Fibroblast of skin of back (primary cell): ENCODE data around the gene SCYL1.

Experiments
- DNase-seq: peaks from one replicate; pipeline ENCODE4 v3.0.0-alpha.2; 2013

Gene SCYL1

GRCh38 chr11:65493367-65494176, 31.3 kb upstream of the SCYL1 start:
- DNase-seq = peak; percentile 98

GRCh38 chr11:65496304-65497140, 28.4 kb upstream of the SCYL1 start:
- peak; percentile 72 for DNase-seq

- peak; percentile 98 for DNase-seq
Observed at GRCh38 chr11:65497141-65498041, 27.5 kb upstream of the SCYL1 start.

- DNase-seq = peak; percentile 67
Observed at GRCh38 chr11:65498042-65498726, 26.7 kb upstream of the SCYL1 start.

GRCh38 chr11:65498727-65498976, 26.2 kb upstream of the SCYL1 start:
- DNase-seq = no peak

- DNase-seq = peak; percentile 95
Observed at GRCh38 chr11:65498977-65499712, 25.7 kb upstream of the SCYL1 start, which contains the start of gene MALAT1. TSS of gene MALAT1 (plus strand) at chr11:65499045.

GRCh38 chr11:65499713-65500386, 25.0 kb upstream of the SCYL1 start:
- DNase-seq = no peak

GRCh38 chr11:65500387-65501185, 24.3 kb upstream of the SCYL1 start:
- peak; percentile 55 for DNase-seq

GRCh38 chr11:65501186-65501471, 23.8 kb upstream of the SCYL1 start:
- no peak for DNase-seq

DNA sequence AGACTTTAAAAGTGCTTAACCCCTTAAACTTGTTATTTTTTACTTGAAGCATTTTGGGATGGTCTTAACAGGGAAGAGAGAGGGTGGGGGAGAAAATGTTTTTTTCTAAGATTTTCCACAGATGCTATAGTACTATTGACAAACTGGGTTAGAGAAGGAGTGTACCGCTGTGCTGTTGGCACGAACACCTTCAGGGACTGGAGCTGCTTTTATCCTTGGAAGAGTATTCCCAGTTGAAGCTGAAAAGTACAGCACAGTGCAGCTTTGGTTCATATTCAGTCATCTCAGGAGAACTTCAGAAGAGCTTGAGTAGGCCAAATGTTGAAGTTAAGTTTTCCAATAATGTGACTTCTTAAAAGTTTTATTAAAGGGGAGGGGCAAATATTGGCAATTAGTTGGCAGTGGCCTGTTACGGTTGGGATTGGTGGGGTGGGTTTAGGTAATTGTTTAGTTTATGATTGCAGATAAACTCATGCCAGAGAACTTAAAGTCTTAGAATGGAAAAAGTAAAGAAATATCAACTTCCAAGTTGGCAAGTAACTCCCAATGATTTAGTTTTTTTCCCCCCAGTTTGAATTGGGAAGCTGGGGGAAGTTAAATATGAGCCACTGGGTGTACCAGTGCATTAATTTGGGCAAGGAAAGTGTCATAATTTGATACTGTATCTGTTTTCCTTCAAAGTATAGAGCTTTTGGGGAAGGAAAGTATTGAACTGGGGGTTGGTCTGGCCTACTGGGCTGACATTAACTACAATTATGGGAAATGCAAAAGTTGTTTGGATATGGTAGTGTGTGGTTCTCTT, 23.2 kb upstream of the SCYL1 start:
- peak; percentile 45 for DNase-seq

DNA sequence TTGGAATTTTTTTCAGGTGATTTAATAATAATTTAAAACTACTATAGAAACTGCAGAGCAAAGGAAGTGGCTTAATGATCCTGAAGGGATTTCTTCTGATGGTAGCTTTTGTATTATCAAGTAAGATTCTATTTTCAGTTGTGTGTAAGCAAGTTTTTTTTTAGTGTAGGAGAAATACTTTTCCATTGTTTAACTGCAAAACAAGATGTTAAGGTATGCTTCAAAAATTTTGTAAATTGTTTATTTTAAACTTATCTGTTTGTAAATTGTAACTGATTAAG, 22.7 kb upstream of the SCYL1 start:
- no peak for DNase-seq

- DNase-seq = peak; percentile 47
Observed at GRCh38 chr11:65502555-65503367, 22.1 kb upstream of the SCYL1 start.

DNA sequence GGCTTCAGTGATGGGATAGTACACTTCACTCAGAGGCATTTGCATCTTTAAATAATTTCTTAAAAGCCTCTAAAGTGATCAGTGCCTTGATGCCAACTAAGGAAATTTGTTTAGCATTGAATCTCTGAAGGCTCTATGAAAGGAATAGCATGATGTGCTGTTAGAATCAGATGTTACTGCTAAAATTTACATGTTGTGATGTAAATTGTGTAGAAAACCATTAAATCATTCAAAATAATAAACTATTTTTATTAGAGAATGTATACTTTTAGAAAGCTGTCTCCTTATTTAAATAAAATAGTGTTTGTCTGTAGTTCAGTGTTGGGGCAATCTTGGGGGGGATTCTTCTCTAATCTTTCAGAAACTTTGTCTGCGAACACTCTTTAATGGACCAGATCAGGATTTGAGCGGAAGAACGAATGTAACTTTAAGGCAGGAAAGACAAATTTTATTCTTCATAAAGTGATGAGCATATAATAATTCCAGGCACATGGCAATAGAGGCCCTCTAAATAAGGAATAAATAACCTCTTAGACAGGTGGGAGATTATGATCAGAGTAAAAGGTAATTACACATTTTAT, 21.4 kb upstream of the SCYL1 start:
- no peak for DNase-seq

DNA sequence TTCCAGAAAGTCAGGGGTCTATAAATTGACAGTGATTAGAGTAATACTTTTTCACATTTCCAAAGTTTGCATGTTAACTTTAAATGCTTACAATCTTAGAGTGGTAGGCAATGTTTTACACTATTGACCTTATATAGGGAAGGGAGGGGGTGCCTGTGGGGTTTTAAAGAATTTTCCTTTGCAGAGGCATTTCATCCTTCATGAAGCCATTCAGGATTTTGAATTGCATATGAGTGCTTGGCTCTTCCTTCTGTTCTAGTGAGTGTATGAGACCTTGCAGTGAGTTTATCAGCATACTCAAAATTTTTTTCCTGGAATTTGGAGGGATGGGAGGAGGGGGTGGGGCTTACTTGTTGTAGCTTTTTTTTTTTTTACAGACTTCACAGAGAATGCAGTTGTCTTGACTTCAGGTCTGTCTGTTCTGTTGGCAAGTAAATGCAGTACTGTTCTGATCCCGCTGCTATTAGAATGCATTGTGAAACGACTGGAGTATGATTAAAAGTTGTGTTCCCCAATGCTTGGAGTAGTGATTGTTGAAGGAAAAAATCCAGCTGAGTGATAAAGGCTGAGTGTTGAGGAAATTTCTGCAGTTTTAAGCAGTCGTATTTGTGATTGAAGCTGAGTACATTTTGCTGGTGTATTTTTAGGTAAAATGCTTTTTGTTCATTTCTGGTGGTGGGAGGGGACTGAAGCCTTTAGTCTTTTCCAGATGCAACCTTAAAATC, 20.8 kb upstream of the SCYL1 start:
- peak; percentile 60 for DNase-seq

GRCh38 chr11:65504674-65505465, 20.0 kb upstream of the SCYL1 start:
- DNase-seq = peak; percentile 12

DNA sequence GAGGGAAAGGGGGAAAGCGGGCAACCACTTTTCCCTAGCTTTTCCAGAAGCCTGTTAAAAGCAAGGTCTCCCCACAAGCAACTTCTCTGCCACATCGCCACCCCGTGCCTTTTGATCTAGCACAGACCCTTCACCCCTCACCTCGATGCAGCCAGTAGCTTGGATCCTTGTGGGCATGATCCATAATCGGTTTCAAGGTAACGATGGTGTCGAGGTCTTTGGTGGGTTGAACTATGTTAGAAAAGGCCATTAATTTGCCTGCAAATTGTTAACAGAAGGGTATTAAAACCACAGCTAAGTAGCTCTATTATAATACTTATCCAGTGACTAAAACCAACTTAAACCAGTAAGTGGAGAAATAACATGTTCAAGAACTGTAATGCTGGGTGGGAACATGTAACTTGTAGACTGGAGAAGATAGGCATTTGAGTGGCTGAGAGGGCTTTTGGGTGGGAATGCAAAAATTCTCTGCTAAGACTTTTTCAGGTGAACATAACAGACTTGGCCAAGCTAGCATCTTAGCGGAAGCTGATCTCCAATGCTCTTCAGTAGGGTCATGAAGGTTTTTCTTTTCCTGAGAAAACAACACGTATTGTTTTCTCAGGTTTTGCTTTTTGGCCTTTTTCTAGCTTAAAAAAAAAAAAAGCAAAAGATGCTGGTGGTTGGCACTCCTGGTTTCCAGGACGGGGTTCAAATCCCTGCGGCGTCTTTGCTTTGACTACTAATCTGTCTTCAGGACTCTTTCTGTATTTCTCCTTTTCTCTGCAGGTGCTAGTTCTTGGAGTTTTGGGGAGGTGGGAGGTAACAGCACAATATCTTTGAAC, 19.2 kb upstream of the SCYL1 start:
- peak; percentile 31 for DNase-seq
